GM18519 (cell line): ENCODE data around the gene NUBP1.
A peak's percentile ranks its signal among the peaks of the same experiment; 100 is the strongest.
"Not testable (repeated sequence)": the region's sequence is repeated elsewhere in the genome, so short reads cannot be mapped to it uniquely, and the experiment has no call there.

ENCODE experiments used
- ATAC-seq: cut with Tn5 transposase; IDR thresholded peaks from one replicate; pipeline ENCODE4 v1.9.1; 2021; ENCODE audit warnings: mild to moderate bottlenecking, moderate library complexity; ENCODE audit not compliant: unreplicated experiment, low FRiP score

Gene NUBP1

DNA sequence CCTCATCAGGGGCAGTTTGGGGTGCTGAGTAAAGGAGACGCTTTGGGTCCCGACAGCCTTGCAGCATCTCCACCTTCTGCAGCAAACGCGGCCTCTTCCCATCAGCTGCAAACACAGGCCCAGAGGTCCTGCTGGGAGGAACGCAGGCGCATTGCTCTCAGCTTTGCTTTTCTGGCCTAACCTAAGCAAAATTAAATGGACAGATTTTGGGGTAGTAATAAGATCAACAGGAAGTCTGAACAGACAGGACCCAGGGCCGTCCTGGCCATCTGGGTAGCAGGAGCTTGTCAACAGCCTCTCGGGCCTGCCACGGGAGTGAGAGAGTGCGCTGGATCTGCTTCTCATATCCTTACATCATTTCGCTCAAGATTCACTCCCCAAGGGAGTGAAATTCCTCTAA is 7.2 kb downstream of the NUBP1 start:
- no peak for ATAC-seq

DNA sequence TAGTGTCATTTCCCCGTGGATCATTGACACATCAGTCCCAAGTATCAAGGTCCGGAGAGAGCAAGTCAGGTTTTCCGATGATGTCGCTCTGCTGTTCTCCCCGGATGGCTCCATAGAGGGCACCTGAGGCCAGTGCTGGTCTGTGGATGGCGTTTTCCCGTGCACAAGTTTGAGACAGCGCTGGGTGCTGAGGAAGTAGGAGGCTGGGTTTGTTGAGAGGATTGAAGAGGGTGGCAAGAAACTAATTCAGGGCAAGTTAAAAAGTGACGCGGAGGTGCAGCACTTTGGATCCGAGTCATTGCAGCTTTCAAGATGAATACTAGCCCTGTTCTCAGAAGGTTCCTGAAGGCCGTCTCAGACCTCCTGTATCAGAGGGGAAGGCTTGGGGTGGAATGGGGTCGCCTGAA is 7.7 kb downstream of the NUBP1 start:
- no peak for ATAC-seq

- ATAC-seq = no peak
These were observed 9.3 kb downstream of the NUBP1 start for GRCh38 chr16:10752843-10753523.

DNA sequence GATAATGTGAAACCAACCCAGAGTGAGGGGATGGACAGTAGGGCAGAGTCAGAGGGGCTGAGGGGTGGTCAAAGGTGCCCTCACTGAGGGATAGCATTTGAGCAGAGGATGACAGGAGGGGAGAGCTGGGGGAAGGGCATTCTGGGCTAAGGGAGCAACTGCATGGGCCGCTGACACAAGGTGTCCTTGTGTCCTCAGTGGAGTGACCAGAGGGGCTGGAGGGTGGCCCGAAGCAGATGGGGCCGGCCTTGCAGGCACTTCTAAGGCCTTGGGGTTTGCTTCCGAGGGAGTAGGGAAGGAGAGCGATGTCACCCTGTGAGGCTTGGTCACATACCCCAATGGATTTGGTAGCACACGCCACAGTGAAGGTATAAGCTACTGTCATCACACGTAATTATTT is 10.0 kb downstream of the NUBP1 start:
- ATAC-seq = no peak

- ATAC-seq = no peak
These were observed 11.3 kb downstream of the NUBP1 start for GRCh38 chr16:10754941-10755340.

DNA sequence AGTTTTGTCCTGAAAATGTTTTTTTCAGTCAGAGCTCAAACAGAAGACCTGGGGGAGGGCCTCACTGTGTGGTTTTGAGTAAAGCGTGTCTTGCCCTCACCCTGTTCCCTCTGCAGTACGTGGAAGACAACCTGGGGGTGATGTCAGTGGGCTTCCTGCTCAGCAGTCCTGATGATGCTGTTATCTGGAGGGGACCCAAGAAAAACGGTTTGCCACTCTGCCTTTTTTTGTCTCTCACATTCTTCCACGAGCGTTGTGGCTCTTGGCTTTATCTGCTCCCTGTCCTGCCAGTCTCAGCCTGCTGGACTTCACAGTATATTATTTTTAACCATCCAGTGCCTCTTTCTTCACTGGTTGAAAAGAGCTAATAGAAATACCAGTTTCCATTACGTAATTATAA is 12.9 kb downstream of the NUBP1 start:
- ATAC-seq = no peak

GRCh38 chr16:10760858-10761257 is 17.2 kb downstream of the NUBP1 start:
- ATAC-seq = no peak

DNA sequence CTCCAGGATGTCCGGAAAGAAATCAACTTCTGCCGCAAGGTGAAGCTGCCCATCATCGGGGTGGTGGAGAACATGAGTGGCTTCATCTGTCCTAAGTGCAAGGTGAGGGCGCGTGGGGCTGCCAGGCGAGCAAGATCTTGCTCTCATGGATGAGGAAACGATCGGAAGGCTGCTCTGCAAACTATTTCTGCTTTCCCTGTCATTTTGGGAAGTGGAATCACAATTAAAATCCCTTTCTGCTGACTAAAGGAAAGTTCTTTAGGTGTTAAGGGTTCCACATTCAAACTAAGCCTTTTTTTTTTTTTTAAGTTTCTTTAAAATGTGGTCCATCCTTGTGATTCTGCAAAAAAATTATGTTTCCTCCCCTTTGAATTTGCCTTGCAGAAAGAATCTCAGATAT is 17.7 kb downstream of the NUBP1 start:
- ATAC-seq = no peak

GRCh38 chr16:10762336-10763016 is 18.8 kb downstream of the NUBP1 start:
- ATAC-seq = no peak

GRCh38 chr16:10763456-10763855 is 19.8 kb downstream of the NUBP1 start:
- no peak for ATAC-seq

GRCh38 chr16:10765772-10766171 is 22.1 kb downstream of the NUBP1 start:
- ATAC-seq = no peak

DNA sequence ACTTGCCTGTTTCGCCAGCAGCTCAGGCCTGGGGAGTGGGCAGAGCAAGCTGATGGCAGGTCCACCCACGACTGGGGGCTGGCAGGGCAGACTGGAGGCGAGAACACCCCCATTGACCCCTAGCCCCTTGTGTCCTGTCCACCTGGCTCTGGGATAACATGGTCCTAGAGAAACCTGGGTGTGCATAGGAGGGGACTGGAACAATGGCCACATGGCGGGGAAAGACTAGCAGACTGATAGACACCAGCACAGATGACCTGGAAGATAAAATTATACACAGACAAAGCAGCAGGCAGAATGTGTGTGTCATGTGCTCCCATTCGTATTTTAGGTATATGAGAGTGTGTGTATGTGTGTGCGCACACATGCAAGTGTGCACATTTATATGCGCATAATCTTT is 23.5 kb downstream of the NUBP1 start:
- no peak for ATAC-seq

- no peak for ATAC-seq
These were observed 25.7 kb downstream of the NUBP1 start for GRCh38 chr16:10769381-10769780.

DNA sequence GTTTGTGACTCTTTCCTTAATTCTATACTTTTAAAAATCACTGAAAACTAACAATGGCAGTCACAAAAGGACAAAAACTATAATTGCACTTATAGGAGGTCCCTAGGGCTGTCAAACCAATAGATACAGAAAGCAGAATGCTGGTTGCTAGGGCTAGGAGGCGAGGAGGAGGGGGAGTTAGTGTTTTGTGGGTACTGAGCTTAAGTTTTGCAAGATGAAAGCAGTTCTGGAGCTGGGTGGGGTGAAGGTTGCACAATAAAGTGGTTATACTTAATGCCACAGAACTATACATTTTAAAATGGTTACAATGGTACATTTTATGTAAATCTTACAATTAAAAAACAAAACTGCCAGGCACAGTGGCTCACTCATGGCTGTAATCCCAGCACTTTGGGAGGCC is 27.3 kb downstream of the NUBP1 start:
- no peak for ATAC-seq

GRCh38 chr16:10776280-10776679 is 32.6 kb downstream of the NUBP1 start:
- ATAC-seq = peak; percentile 76

GRCh38 chr16:10776923-10777322 is 33.3 kb downstream of the NUBP1 start:
- ATAC-seq = not testable (repeated sequence)

GRCh38 chr16:10777356-10777755 is 33.7 kb downstream of the NUBP1 start:
- no peak for ATAC-seq

DNA sequence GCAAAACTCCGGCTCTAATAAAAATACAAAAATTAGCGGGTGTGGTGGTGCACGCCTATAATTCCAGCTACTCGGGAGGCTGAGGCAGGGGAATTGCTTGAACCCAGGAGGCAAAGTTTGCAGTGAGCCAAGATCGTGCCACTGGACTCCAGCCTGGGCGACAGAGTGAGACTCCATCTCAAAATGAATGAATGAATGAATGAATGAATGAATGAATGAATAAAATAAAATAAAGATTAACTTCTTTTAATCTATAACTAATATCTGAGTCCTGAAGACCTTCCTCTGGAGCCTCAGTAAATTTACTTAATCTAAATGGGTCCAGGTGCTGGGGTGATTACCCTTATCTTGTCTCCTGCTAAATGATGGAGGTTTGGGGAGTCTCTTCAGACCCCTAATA is 36.3 kb downstream of the NUBP1 start:
- ATAC-seq = not testable (repeated sequence)

GRCh38 chr16:10780628-10781027 is 37.0 kb downstream of the NUBP1 start:
- no peak for ATAC-seq

- no peak for ATAC-seq
These were observed 39.0 kb downstream of the NUBP1 start for GRCh38 chr16:10782628-10783027.

GRCh38 chr16:10787304-10787703 is 43.7 kb downstream of the NUBP1 start:
- ATAC-seq = no peak

DNA sequence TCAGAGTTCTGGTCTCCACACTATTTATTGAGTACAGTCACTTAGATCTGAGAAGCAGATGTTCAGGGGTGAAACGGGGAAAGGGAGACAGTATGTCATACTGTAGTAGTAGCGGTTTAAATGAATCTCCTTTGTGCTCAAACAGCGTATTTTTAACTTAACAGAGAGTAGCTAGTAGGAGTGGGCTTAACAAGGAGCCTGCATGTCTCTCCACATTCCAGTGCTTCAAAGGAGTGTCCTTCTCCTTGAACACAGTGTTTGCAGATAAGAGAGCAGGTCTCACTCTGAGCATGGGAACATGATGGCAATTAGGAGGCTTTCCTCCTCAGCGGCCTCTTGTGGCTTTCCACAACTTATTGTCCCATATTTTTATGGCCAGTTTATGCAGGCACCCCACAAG is 45.0 kb downstream of the NUBP1 start:
- not testable (repeated sequence) for ATAC-seq
